IPS-15b (cell line): Measurements from ENCODE around the gene CCR7.

Experiments used
- H3K27me3 ChIP-seq: one replicate; pipeline ENCODE4 v1.6.1; 2013; ENCODE audit warnings: low read length; ENCODE audit not compliant: control insufficient read depth, insufficient read depth
- H3K36me3 ChIP-seq: one replicate; pipeline ENCODE4 v1.6.1; 2013; ENCODE audit warnings: low read length; ENCODE audit not compliant: control insufficient read depth, insufficient read depth
- H3K4me1 ChIP-seq: one replicate; pipeline ENCODE4 v1.6.1; 2013; ENCODE audit warnings: mild to moderate bottlenecking, low read length; ENCODE audit not compliant: control insufficient read depth, insufficient read depth
- H3K4me3 ChIP-seq: one replicate; pipeline ENCODE4 v1.5.1; 2013; ENCODE audit warnings: low read depth, low read length
- H3K9ac ChIP-seq: one replicate; pipeline ENCODE4 v1.6.1; 2013; ENCODE audit warnings: low read depth, mild to moderate bottlenecking, low read length
- H3K9me3 ChIP-seq: one replicate; pipeline ENCODE4 v1.6.1; 2013; ENCODE audit warnings: mild to moderate bottlenecking, low read length; ENCODE audit not compliant: control insufficient read depth, insufficient read depth

The CCR7 gene

DNA sequence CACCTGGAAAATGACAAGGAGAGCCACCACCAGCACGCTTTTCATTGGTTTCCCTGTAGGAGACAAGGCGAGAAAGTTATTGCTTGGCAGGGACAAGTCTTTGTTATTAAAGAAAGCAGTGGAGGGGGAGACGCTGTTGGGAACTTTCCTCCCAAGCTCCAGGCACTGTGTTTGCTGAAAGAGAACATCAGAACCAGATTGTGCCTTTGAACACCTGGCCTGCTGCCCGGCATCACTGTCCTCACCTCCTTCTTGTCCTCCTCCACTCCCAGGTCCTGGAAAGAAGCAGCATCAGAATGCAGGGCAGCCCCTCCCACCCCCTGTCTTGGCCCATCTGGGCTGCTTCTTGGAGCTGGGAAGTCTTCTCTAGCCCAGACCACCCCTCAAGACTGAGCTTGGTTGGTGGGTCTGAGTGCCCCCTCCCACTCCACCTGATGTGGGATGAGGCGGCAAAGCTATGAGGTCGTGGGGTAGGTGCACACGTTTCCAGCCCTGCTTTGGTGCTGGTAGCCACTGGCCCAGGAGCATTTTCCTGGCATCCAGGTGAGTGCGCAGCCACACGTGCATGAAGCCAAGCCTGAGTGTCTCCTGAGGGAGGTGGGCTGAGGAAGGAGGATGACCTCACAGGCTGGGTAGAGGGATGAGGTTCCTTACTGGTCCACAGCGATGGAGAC, 6.2 kb downstream of the CCR7 start:
- Histone ChIP-seq H3K9ac (no peak overlapping the region), H3K4me1 (peaks cover 6% of the 10 kb centered on the region), H3K36me3 (no peaks in the 10 kb centered on the region), H3K27me3 (no peaks in the 10 kb centered on the region), H3K4me3 (no peak overlapping the region), H3K9me3 (no peaks in the 10 kb centered on the region)

- H3K27me3 ChIP-seq = no peaks in the 10 kb centered on the region
- no peaks in the 10 kb centered on the region for H3K9me3 ChIP-seq
- no peak overlapping the region for H3K4me3 ChIP-seq
- no peak overlapping the region for H3K9ac ChIP-seq
- H3K4me1 ChIP-seq = peaks cover 6% of the 10 kb centered on the region
- no peaks in the 10 kb centered on the region for H3K36me3 ChIP-seq
These were observed 6.9 kb downstream of the CCR7 start for GRCh38 chr17:40558300-40558889.

- no peaks in the 10 kb centered on the region for H3K36me3 ChIP-seq
- H3K27me3 ChIP-seq = no peaks in the 10 kb centered on the region
- H3K4me3 ChIP-seq = no peak overlapping the region
- peaks cover 6% of the 10 kb centered on the region for H3K4me1 ChIP-seq
- H3K9me3 ChIP-seq = no peaks in the 10 kb centered on the region
- no peak overlapping the region for H3K9ac ChIP-seq
These were observed 7.6 kb downstream of the CCR7 start for GRCh38 chr17:40557531-40558299.

DNA sequence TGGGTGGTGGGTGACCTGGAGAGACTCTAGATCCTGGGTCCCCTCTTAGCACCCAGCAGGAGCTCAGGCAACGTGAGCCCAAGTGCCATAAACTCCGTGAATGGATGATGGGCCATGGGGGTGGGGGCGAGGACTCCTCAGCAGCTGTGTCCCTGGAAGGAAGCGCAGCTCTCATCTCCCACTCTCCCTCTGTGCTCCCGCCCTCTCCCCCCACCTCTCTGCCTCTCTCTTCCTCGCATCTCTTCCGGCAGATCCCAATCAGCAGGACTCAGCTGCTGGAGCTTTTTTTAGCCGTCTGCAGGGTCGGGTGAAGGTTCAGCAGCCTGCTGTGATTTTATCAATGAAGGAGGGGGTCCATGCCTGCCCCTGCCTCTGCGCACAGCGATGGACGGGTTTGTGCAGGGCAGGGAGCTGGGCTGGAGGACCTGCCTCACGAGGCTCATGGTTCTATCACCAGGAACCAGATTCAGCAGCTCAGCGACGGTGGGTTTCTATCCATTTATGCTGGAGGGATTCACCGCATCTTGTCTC, 8.3 kb downstream of the CCR7 start:
- Histone ChIP-seq H3K27me3 (no peaks in the 10 kb centered on the region), H3K4me3 (no peak overlapping the region), H3K9ac (no peak overlapping the region), H3K36me3 (no peaks in the 10 kb centered on the region), H3K9me3 (no peaks in the 10 kb centered on the region), H3K4me1 (peaks cover 6% of the 10 kb centered on the region)

DNA sequence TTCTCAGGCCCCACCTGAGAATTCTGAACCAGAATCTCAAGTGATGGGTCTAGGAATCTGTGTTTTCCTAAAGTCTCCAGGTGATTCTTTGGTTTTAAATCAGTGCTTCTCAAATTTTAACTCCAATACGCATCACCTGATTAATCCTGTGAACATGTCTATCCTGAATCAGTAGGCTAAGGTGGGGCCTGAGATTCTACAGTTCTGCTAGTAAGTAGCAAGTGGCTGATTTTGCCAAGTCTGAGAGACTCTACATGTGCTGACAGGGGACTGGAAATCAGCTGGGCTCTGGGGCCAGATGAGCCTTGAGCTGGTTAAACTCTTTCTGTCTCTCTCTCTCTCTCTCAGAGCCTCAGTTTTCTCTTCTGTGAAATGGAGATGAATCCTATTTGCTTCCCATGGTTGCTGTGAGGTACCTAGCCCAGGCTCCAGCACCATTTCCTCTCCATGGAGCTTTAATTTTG, 9.0 kb downstream of the CCR7 start:
- Histone ChIP-seq H3K9ac (no peak overlapping the region), H3K4me1 (peaks cover 6% of the 10 kb centered on the region), H3K4me3 (no peak overlapping the region), H3K9me3 (no peaks in the 10 kb centered on the region), H3K36me3 (no peaks in the 10 kb centered on the region), H3K27me3 (no peaks in the 10 kb centered on the region)

DNA sequence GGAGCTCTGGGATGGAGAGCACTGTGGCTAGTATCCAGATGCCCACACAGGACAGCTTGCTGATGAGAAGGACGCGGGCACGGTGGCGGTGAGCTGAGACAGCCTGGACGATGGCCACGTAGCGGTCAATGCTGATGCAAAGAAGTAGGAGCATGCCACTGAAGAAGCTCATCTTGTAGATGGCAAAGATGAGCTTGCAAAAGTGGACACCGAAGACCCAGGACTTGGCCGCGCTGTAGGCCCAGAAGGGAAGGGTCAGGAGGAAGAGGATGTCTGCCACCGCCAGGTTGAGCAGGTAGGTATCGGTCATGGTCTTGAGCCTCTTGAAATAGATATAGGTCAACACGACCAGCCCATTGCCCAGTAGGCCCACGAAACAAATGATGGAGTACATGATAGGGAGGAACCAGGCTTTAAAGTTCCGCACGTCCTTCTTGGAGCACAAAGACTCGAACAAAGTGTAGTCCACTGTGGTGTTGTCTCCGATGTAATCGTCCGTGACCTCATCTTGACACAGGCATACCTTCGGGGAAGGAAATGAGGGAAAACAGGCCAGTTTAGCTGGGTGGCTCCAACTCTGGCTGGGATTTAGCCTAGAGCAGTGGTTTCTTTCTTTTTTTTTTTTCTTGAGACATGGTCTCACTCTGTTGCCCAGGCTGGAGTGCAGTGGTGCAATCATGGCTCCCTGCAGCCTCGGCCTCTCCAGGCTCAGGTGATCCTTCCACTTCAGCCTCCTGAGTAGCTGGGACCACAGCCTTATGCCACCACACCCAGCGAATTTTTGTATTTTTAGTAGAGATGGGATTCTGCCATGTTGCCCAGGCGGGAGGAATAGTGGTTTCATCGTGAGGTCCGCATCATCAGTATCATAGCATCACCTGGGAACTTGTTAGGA, 9.7 kb downstream of the CCR7 start:
- no peaks in the 10 kb centered on the region for H3K27me3 ChIP-seq
- no peaks in the 10 kb centered on the region for H3K36me3 ChIP-seq
- H3K4me1 ChIP-seq = peaks cover 5% of the 10 kb centered on the region
- no peaks in the 10 kb centered on the region for H3K9me3 ChIP-seq
- no peak overlapping the region for H3K9ac ChIP-seq
- no peak overlapping the region for H3K4me3 ChIP-seq

GRCh38 chr17:40554646-40555295, 10.5 kb downstream of the CCR7 start:
- Histone ChIP-seq H3K4me3 (no peak overlapping the region), H3K27me3 (no peaks in the 10 kb centered on the region), H3K9me3 (no peaks in the 10 kb centered on the region), H3K4me1 (peaks cover under 1% of the 10 kb centered on the region), H3K9ac (no peak overlapping the region), H3K36me3 (no peaks in the 10 kb centered on the region)

- no peaks in the 10 kb centered on the region for H3K36me3 ChIP-seq
- H3K9me3 ChIP-seq = no peaks in the 10 kb centered on the region
- H3K9ac ChIP-seq = no peak overlapping the region
- H3K4me3 ChIP-seq = no peak overlapping the region
- no peaks in the 10 kb centered on the region for H3K27me3 ChIP-seq
- H3K4me1 ChIP-seq = no peaks in the 10 kb centered on the region
These were observed 11.4 kb downstream of the CCR7 start for GRCh38 chr17:40553694-40554534.

GRCh38 chr17:40552806-40553693, 12.2 kb downstream of the CCR7 start:
- no peaks in the 10 kb centered on the region for H3K9me3 ChIP-seq
- no peak overlapping the region for H3K9ac ChIP-seq
- H3K36me3 ChIP-seq = no peaks in the 10 kb centered on the region
- H3K27me3 ChIP-seq = no peaks in the 10 kb centered on the region
- no peak overlapping the region for H3K4me3 ChIP-seq
- no peaks in the 10 kb centered on the region for H3K4me1 ChIP-seq
